ENCODE results near the gene SCNN1A. TPM values are rescaled to one million over a fixed set of nuclear protein-coding genes. Genes with fewer than 3 reads are reported as not detected.

The SCNN1A gene
- total RNA-seq, 1 donor from 2014 or later, result 29.2 TPM

DNA sequence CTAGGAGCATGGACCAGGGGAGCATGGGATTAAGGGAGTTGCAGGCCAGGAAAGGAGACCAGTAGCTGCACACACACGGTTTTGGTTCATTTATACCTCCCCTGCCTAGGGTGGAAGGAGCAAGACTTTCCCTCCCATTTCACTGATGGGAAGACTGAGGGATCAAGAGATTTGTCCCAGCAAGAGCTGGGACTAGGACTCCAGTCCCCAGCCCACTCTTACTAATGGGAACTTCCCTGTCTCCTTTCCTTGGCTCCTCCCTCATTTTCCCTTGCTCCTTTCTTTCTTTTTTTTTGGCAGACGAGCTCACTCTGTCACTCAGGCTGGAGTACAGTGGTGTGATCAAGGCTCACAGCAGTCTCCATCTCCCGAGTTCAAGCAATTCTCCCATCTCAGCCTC is 13.0 kb downstream of the SCNN1A start:
- no peak for TF ChIP-seq CTCF (conservative IDR thresholded peaks at IDR 0.05)
- no peak for DNase-seq (ENCODE audit: extremely low spot score, unreplicated experiment)
- Mint-ChIP-seq H3K27me3 (no peaks in the 10 kb centered on the region), H3K4me1 (ENCODE audit: unreplicated experiment) (peaks cover 5% of the 10 kb centered on the region), H3K36me3 (peaks cover 11% of the 10 kb centered on the region), H3K27ac (peak overlapping the region; percentile 86), H3K9me3 (peaks cover 5% of the 10 kb centered on the region), H3K4me3 (peak overlapping the region; percentile 77)

GRCh38 chr12:6361834-6362233 is 13.5 kb downstream of the SCNN1A start:
- DNase-seq (ENCODE audit: extremely low spot score, unreplicated experiment), result no peak
- Mint-ChIP-seq H3K4me3 (peak overlapping the region; percentile 77), H3K9me3 (peaks cover 5% of the 10 kb centered on the region), H3K27ac (peak overlapping the region; percentile 86), H3K4me1 (ENCODE audit: unreplicated experiment) (peaks cover 5% of the 10 kb centered on the region), H3K36me3 (peaks cover 11% of the 10 kb centered on the region), H3K27me3 (no peaks in the 10 kb centered on the region)
- no peak for TF ChIP-seq CTCF (conservative IDR thresholded peaks at IDR 0.05)

GRCh38 chr12:6360578-6361490 is 14.5 kb downstream of the SCNN1A start:
- H3K4me3 Mint-ChIP-seq, result peak overlapping the region; percentile 32
- H3K27ac Mint-ChIP-seq, result peak overlapping the region; percentile 86
- no peaks in the 10 kb centered on the region for H3K27me3 Mint-ChIP-seq
- peaks cover 5% of the 10 kb centered on the region for H3K4me1 Mint-ChIP-seq (ENCODE audit: unreplicated experiment)
- TF ChIP-seq CTCF (conservative IDR thresholded peaks at IDR 0.05), result no peak
- peaks cover 11% of the 10 kb centered on the region for H3K36me3 Mint-ChIP-seq
- peaks cover 5% of the 10 kb centered on the region for H3K9me3 Mint-ChIP-seq
- no peak for DNase-seq (ENCODE audit: extremely low spot score, unreplicated experiment)

DNA sequence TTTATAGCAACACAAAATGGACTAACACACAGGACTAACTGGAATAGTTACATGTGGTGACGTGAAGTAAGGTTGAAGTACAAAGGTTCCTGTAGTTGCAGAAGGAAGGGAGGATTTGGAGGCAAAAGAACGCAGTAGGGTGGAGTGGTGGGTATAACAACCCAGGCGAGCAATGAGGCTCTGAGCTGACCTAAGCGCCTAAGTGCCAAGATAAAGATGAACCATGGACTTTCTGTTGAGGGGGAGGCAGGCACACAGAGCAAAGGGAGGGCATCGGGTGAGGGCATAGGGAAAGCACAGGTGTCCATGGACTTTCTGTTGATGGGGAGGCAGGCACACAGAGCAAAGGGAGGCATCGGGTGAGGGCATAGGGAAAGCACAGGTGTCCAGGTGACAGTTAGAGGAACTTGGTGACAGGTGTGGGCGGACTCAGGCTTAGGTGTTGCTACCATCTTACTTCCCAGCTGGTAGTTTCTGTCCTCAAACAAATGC is 15.2 kb downstream of the SCNN1A start:
- Mint-ChIP-seq H3K36me3 (peaks cover 11% of the 10 kb centered on the region), H3K4me3 (peak overlapping the region; percentile 32), H3K4me1 (ENCODE audit: unreplicated experiment) (peaks cover 5% of the 10 kb centered on the region), H3K27ac (peak overlapping the region; percentile 66), H3K27me3 (no peaks in the 10 kb centered on the region), H3K9me3 (peaks cover under 1% of the 10 kb centered on the region)
- no peak for DNase-seq (ENCODE audit: extremely low spot score, unreplicated experiment)
- no peak for TF ChIP-seq CTCF (conservative IDR thresholded peaks at IDR 0.05)

- Mint-ChIP-seq H3K9me3 (no peaks in the 10 kb centered on the region), H3K27me3 (no peaks in the 10 kb centered on the region), H3K27ac (no peak overlapping the region), H3K4me1 (ENCODE audit: unreplicated experiment) (peaks cover 8% of the 10 kb centered on the region), H3K36me3 (peaks cover 11% of the 10 kb centered on the region), H3K4me3 (no peak overlapping the region)
- DNase-seq (ENCODE audit: extremely low spot score, unreplicated experiment), result no peak
- no peak for TF ChIP-seq CTCF (conservative IDR thresholded peaks at IDR 0.05)
Measured at GRCh38 chr12:6358881-6359280, 16.5 kb downstream of the SCNN1A start.

Data from type B pancreatic cell (in vitro differentiated cells).